Small intestine (tissue), 7 donors: ENCODE measurements around the gene FPR1. TPM values are rescaled to one million over a fixed set of nuclear protein-coding genes. Genes with fewer than 3 reads are reported as not detected.
"Not testable (repeated sequence)": the region's sequence is repeated elsewhere in the genome, so short reads cannot be mapped to it uniquely, and the experiment has no call there.

Experiments used
- DNase-seq, 2 donors: peaks; one replicate each; pipeline versions ENCODE4 v3.0.0 to v3.0.0-alpha.2; 2013
- FAIRE-seq: peaks from 2 replicates; lab custom pipeline; 2012; peaks lifted over from hg19 to GRCh38; lab: Jason Lieb, UNC
- H3K27ac ChIP-seq, 3 donors: one replicate each; pipeline ENCODE4 v1.5.1; 2013; ENCODE audit warnings: low read length in 2 of 3, mild to moderate bottlenecking in 2 of 3, control low read depth in 1 of 3, inconsistent platforms in 1 of 3, low read depth in 1 of 3, moderate library complexity in 1 of 3
- H3K27me3 ChIP-seq, 3 donors: one replicate each; pipeline ENCODE4 v1.6.1; 2013; ENCODE audit warnings: low read length in 3 of 3, inconsistent platforms in 1 of 3; ENCODE audit not compliant: control insufficient read depth in 3 of 3, insufficient read depth in 3 of 3
- H3K36me3 ChIP-seq, 3 donors: one replicate each; pipeline ENCODE4 v1.6.1; 2013; ENCODE audit warnings: low read length in 3 of 3, inconsistent platforms in 1 of 3, low read depth in 1 of 3, mild to moderate bottlenecking in 1 of 3, moderate library complexity in 1 of 3; ENCODE audit not compliant: control insufficient read depth in 3 of 3, insufficient read depth in 2 of 3
- H3K4me1 ChIP-seq, 3 donors: one replicate each; pipeline ENCODE4 v1.6.1; 2013; ENCODE audit warnings: low read length in 2 of 3, inconsistent platforms in 1 of 3, low read depth in 1 of 3, mild to moderate bottlenecking in 1 of 3, moderate library complexity in 1 of 3; ENCODE audit not compliant: control insufficient read depth in 3 of 3, insufficient read depth in 2 of 3
- H3K4me3 ChIP-seq, 3 donors: one replicate each; pipeline ENCODE4 v1.5.1; 2013; ENCODE audit warnings: low read length in 3 of 3, control low read depth in 1 of 3, inconsistent platforms in 1 of 3, low read depth in 1 of 3, mild to moderate bottlenecking in 1 of 3, moderate library complexity in 1 of 3
- H3K9me3 ChIP-seq, 2 donors: one replicate each; pipeline ENCODE4 v1.6.1; 2013; ENCODE audit warnings: low read depth in 1 of 2, low read length in 1 of 2; ENCODE audit not compliant: control insufficient read depth in 2 of 2, insufficient read depth in 1 of 2
- WGBS, 3 donors: extraction: QIAGEN DNeasy Blood & Tissue Kit; methylation state at CpG; one replicate each; pipeline ENCODE4 v1.1.7; 2013; 5-methylcytosine and 5-hydroxymethylcytosine counted together
- polyA plus RNA-seq, 4 donors: library from polyadenylated mRNA; stranded (reverse) in 3 of 4; unstranded in 1 of 4; fragments of 200-250 nt in 3 of 4; fragments of 120-200 nt in 1 of 4; gene quantifications; one replicate each; pipeline versions ENCODE4 v1.2.1 to v1.2.3, GENCODE V29; 2013
- donor health status: healthy with polysubstance abuse.
- donor health status: control.
- donor health status: control.
- donor health status: Bipolar disorder and iron deficiency.
- donor health status: healthy.

FPR1 gene
- polyA plus RNA-seq, 4 donors = 0.40 to 8.1 (median 1.9) TPM

DNA sequence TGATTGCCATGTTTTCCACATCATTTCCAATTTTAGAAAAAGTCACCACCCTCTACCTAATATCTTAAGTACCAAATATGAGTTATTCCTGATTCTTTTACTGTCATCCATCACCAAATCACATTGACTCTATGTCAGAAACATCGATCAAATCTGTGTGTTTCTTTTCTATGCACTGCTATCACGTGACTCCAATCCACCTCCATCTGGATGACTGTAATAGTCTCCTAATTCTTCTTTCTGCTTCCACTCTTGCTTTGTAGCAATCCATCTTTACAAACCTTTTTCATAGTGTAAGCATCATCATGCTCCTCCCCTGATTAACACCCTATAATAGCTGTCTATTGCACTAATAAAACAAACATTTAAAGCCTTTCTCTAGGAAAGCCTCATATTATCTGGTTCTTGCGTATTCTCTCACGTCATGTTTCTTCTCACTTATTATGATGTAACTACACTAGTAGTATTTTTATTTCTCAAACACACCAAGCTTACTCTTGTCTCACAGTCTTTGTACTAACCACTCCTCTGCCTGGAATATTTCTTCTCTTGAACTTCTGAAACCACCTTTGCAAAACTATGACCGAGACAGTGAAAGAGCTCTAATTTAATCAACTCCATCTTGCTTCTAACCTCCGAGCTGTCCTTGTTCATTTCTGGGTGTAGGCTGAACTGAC lies 32.6 kb upstream of the FPR1 start:
- WGBS, 3 donors = 62 to 68% (median 65%) methylated on average over 6 of the region's 6 CpGs

GRCh38 chr19:51783372-51783771 lies 31.7 kb upstream of the FPR1 start:
- FAIRE-seq = no peak
- 21 to 40% (median 24%) methylated on average over 3 of the region's 3 CpGs for WGBS, 3 donors

More for the DNA sequence above, 32.6 kb upstream of the FPR1 start:
- H3K27me3 ChIP-seq = no peaks in the 10 kb centered on the region
- no peak overlapping the region for H3K27ac ChIP-seq
- no peaks in the 10 kb centered on the region for H3K4me1 ChIP-seq
- no peak for FAIRE-seq
- H3K4me3 ChIP-seq = no peak overlapping the region
- H3K9me3 ChIP-seq = no peaks in the 10 kb centered on the region
- no peaks in the 10 kb centered on the region for H3K36me3 ChIP-seq
- DNase-seq = no peak

DNA sequence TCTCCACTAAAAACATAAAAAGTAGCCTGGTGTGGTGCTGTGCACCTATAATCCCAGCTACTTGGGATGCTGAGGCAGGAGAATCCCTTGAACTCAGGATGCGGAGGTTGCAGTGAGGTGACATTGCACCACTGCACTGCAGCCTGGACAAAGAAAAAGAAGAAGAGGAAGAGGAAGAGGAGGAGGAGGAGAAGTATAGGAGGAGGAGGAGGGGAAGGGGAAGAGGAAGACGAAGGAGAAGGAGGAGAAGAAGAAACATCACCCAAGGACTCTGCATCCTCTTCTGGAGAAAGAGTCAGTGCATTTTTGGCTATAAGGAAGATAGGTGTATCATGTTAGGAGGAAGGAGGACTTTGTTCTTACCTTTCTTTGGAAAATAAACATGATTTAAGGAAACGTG lies 30.3 kb upstream of the FPR1 start:
- no peak for FAIRE-seq
- Histone ChIP-seq H3K4me1 (no peaks in the 10 kb centered on the region), H3K4me3 (no peak overlapping the region), H3K27me3 (no peaks in the 10 kb centered on the region), H3K36me3 (no peaks in the 10 kb centered on the region), H3K9me3 (no peaks in the 10 kb centered on the region), H3K27ac (no peak overlapping the region)
- no peak for DNase-seq
- 49 to 54% (median 52%) methylated on average over 3 of the region's 3 CpGs for WGBS, 3 donors

More at GRCh38 chr19:51783372-51783771, 31.7 kb upstream of the FPR1 start:
- no peak for DNase-seq
- Histone ChIP-seq H3K27ac (no peak overlapping the region), H3K4me1 (no peaks in the 10 kb centered on the region), H3K36me3 (no peaks in the 10 kb centered on the region), H3K4me3 (no peak overlapping the region), H3K9me3 (no peaks in the 10 kb centered on the region), H3K27me3 (no peaks in the 10 kb centered on the region)

GRCh38 chr19:51780270-51780669 lies 28.6 kb upstream of the FPR1 start:
- DNase-seq = no peak
- WGBS, 3 donors = 41 to 59% (median 50%) methylated on average over 2 of the region's 2 CpGs
- FAIRE-seq = no peak
- H3K36me3 ChIP-seq = no peaks in the 10 kb centered on the region
- H3K4me3 ChIP-seq = no peak overlapping the region
- H3K27me3 ChIP-seq = no peaks in the 10 kb centered on the region
- no peak overlapping the region for H3K27ac ChIP-seq
- no peaks in the 10 kb centered on the region for H3K4me1 ChIP-seq
- H3K9me3 ChIP-seq = no peaks in the 10 kb centered on the region

DNA sequence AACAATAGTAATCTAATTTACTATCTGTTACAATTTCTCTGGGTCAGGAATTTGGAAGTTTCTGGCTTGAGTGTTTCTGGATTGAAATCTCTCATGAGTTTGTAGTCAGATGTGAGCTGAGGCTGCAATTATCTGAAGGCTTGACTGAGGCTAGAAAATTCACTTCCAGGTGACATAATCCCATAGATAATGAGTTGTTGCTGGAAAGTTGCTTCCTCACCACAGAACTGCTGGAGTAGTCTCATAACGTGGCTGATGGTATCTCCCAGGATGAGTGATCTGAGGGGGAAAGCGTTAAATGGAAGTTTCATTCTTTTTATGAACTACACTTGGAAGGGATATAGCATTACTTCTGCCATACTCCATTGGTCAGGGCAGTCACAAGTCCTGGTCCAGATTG lies 28.0 kb upstream of the FPR1 start:
- Histone ChIP-seq H3K27me3 (no peaks in the 10 kb centered on the region), H3K9me3 (no peaks in the 10 kb centered on the region), H3K36me3 (no peaks in the 10 kb centered on the region), H3K4me1 (no peaks in the 10 kb centered on the region), H3K27ac (no peak overlapping the region), H3K4me3 (no peak overlapping the region)
- WGBS, 3 donors = 34 to 53% (median 53%) methylated on average over 2 of the region's 2 CpGs
- DNase-seq (no peak), FAIRE-seq (no peak)

DNA sequence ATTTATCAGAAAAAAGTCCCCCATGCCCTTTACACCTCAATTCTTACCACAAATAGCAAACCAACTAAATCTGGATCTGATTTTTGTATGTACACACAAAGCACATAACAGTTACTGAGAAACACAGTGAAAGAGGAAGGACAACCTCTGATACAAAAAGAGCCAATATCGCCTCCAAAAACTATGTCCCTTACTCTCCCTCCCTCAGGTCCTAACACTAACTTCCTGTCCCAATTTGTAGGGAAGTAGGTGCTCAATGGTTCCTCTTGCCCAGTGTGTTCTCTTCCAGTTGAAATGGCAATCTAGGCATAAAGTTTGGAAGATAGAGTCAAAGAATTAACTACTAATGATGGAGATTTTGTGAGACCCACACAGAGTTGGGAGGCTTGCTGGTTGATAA lies 27.5 kb upstream of the FPR1 start:
- Histone ChIP-seq H3K27ac (no peak overlapping the region), H3K9me3 (no peaks in the 10 kb centered on the region), H3K36me3 (no peaks in the 10 kb centered on the region), H3K27me3 (no peaks in the 10 kb centered on the region), H3K4me1 (no peaks in the 10 kb centered on the region), H3K4me3 (no peak overlapping the region)
- WGBS, 3 donors = 71 to 78% (median 75%) methylated on average over 1 of the region's 1 CpG
- no peak for DNase-seq
- FAIRE-seq = no peak

DNA sequence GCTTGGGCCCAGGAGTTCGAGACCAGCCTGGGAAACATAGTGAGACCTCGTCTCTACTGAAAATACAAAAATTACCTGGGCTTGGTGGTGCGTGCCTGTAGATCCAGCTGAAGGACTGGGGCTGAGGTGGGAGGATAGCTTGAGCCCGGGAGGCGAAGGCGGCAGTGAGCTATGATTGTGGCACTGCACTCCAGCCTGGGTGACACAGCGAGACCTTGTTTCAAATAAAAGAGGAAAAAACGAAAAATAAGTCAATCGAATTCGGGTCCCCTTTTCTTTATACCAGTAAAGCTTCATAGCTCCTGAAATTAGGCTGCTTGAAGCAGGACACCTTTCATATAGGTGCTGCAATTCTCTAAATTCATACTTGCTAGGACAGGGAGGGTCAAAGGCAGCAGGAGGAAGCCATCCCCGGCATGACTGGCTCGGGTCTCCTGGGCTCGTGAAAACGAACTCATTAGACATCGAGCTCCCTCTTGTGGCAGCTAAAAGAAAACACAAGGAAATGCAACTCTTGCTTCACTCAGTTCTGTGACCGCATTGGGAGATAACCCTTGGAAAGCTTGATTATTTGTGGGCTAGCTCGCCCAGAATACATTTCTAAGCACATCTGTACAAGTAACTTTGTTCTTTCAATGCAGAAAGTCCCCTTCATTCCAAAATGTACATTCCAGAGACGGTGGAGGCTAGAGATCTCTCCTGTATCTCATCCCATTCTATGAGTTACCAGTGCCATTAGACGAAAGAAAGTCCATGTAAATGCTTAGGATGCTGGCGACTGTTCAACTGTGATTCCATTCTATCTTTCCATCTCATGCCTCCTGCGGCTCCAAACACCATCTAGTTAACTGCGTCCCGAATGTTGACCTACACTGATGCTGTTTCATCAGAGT lies 26.1 kb upstream of the FPR1 start:
- Histone ChIP-seq H3K27ac (no peak overlapping the region), H3K27me3 (no peaks in the 10 kb centered on the region), H3K9me3 (no peaks in the 10 kb centered on the region), H3K36me3 (no peaks in the 10 kb centered on the region), H3K4me3 (no peak overlapping the region), H3K4me1 (no peaks in the 10 kb centered on the region)
- FAIRE-seq (no peak), DNase-seq (peak; percentile 60 to 85)
- 33 to 41% (median 34%) methylated on average over 23 of the region's 23 CpGs for WGBS, 3 donors

- WGBS, 3 donors = 85 to 93% (median 92%) methylated on average over 1 of the region's 1 CpG
- H3K9me3 ChIP-seq, H3K4me3 ChIP-seq, H3K36me3 ChIP-seq, H3K27me3 ChIP-seq, H3K27ac ChIP-seq, DNase-seq, FAIRE-seq, H3K4me1 ChIP-seq: not testable (repeated sequence)
Measured at GRCh38 chr19:51776561-51776960, 24.9 kb upstream of the FPR1 start.
